Keratinocyte (primary cell): ENCODE measurements around the gene PSMG1.

ENCODE experiments used
- EZH2 ChIP-seq: IDR thresholded peaks from one replicate; pipeline ENCODE4 v1.6.1; 2012; ENCODE audit warnings: inconsistent platforms, mild to moderate bottlenecking, low read length, moderate library complexity
- TF ChIP-seq, protein P1 (sequence below), 3 experiments: IDR thresholded peaks in 1 of 3; conservative IDR thresholded peaks in 1 of 3; optimal IDR thresholded peaks in 1 of 3; 2 replicates in 2 of 3; 3 replicates in 1 of 3; pipeline versions ENCODE3 to v1.5.1; 2011; ENCODE audit warnings: low read length in 3 of 3, mild to moderate bottlenecking in 3 of 3, moderate library complexity in 2 of 3, control low read depth in 1 of 3, inconsistent platforms in 1 of 3; ENCODE audit not compliant: insufficient read depth in 2 of 3; ENCODE audit errors: extremely low read depth in 1 of 3

- TF ChIP-seq, protein P1, sequence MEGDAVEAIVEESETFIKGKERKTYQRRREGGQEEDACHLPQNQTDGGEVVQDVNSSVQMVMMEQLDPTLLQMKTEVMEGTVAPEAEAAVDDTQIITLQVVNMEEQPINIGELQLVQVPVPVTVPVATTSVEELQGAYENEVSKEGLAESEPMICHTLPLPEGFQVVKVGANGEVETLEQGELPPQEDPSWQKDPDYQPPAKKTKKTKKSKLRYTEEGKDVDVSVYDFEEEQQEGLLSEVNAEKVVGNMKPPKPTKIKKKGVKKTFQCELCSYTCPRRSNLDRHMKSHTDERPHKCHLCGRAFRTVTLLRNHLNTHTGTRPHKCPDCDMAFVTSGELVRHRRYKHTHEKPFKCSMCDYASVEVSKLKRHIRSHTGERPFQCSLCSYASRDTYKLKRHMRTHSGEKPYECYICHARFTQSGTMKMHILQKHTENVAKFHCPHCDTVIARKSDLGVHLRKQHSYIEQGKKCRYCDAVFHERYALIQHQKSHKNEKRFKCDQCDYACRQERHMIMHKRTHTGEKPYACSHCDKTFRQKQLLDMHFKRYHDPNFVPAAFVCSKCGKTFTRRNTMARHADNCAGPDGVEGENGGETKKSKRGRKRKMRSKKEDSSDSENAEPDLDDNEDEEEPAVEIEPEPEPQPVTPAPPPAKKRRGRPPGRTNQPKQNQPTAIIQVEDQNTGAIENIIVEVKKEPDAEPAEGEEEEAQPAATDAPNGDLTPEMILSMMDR (optimal IDR thresholded peaks at IDR 0.05 in 1 of 3, IDR thresholded peaks at IDR 0.05 in 1 of 3, conservative IDR thresholded peaks at IDR 0.05 in 1 of 3; ENCODE audit: extremely low read depth in 1 of 3, insufficient read depth in 2 of 3, low read length in 3 of 3): no peak
- no peak for TF ChIP-seq EZH2
Observed at GRCh38 chr21:39149882-39150281, 33.4 kb downstream of the PSMG1 start.
